ENCODE data around the gene DUSP22.

The DUSP22 gene

DNA sequence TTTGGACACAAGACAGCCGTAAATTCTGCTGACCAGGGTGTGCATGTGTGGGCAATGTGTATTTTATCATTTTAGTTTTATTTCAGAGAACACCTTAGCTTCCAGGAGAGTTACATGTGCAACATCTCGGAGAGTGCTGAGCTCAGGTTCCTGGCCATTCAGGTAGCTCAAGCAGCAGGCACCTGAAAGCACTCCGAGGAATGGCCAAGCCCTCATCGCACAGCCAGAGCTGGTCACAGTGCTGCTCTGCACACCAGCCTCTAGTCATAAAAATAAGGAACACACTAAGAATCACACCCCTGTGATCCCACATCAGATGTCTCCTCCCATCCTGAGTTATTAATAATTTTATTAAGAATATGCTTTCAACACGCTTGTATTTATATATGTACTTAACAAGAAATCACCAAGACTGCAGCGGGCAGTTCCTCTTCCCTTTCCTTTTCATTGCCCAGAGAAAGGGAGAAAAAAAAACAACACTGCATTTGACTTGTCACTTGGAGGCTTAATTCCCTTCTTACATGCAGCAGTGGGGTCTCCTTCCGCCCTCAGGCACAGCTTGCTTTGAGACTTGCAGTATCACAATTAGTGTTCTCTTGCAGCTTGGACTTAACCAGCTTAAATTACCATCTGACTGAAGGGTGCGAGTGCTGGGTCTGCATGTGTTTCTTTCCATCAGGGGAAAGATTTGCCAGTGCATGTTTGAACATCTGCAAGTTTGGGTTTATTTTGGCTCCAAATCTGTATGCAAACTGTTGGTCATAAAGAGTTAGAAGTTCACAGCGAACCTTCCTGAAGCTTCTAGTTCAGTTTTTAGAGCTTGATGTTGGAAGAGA lies 63.3 kb downstream of the DUSP22 start:
- Histone ChIP-seq H3K9me3 (ENCODE audit: control insufficient read depth in 5 of 5, low read length in 5 of 5) (no peaks in the 10 kb centered on the region), H3K36me3 (ENCODE audit: control insufficient read depth in 5 of 5, insufficient read depth in 5 of 5, low read length in 5 of 5) (peaks cover 0 to 25% (median 14%) of the 10 kb centered on the region in 5 donors), H3K4me1 (ENCODE audit: control insufficient read depth in 5 of 5, insufficient read depth in 5 of 5, low read length in 5 of 5) (peaks cover 0 to 25% (median 2%) of the 10 kb centered on the region in 5 donors), H3K9ac (ENCODE audit: low read length in 5 of 5) (no peak overlapping the region), H3K27ac (ENCODE audit: low read depth, low read length) (no peak overlapping the region), H3K27me3 (ENCODE audit: control insufficient read depth in 5 of 5, insufficient read depth in 4 of 5, low read length in 5 of 5) (no peaks in the 10 kb centered on the region), H3K4me3 (ENCODE audit: low read depth in 1 of 5, low read length in 5 of 5) (no peak overlapping the region)

DNA sequence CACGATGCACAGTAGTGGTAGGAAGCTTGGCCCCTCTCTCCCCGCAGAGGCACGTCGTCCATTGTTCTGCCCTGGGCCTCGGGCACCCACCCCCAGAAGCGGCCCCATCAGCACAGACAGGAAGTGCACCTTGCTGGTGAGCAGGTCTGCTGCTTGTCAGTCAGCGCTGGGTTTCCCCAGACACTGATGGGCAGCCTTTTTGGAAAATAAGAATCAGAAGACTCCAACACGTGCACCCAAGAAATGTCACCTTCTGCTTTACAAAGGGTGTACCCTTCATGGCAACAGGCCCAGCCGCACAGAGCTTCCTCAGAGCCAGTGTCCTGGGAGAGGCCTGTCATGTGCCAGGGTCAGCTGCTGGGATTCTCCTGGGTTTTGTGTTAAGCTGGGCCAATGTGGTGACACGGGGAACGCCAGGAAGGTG lies 64.6 kb downstream of the DUSP22 start:
- H3K4me1 ChIP-seq (ENCODE audit: control insufficient read depth in 5 of 5, insufficient read depth in 5 of 5, low read length in 5 of 5), result peaks cover 0 to 25% (median 6%) of the 10 kb centered on the region in 5 donors
- H3K27ac ChIP-seq (ENCODE audit: low read depth, low read length), result no peak overlapping the region
- no peaks in the 10 kb centered on the region for H3K27me3 ChIP-seq (ENCODE audit: control insufficient read depth in 5 of 5, insufficient read depth in 4 of 5, low read length in 5 of 5)
- no peaks in the 10 kb centered on the region for H3K9me3 ChIP-seq (ENCODE audit: control insufficient read depth in 5 of 5, low read length in 5 of 5)
- H3K36me3 ChIP-seq (ENCODE audit: control insufficient read depth in 5 of 5, insufficient read depth in 5 of 5, low read length in 5 of 5), result peaks cover 0 to 13% (median 6%) of the 10 kb centered on the region in 5 donors
- H3K9ac ChIP-seq (ENCODE audit: low read length in 5 of 5), result no peak overlapping the region
- H3K4me3 ChIP-seq (ENCODE audit: low read depth in 1 of 5, low read length in 5 of 5), result no peak overlapping the region

GRCh38 chr6:357261-357790 lies 65.0 kb downstream of the DUSP22 start:
- H3K4me1 ChIP-seq (ENCODE audit: control insufficient read depth in 5 of 5, insufficient read depth in 5 of 5, low read length in 5 of 5), result peaks cover 0 to 25% (median 7%) of the 10 kb centered on the region in 5 donors
- H3K27ac ChIP-seq (ENCODE audit: low read depth, low read length), result no peak overlapping the region
- no peaks in the 10 kb centered on the region for H3K9me3 ChIP-seq (ENCODE audit: control insufficient read depth in 5 of 5, low read length in 5 of 5)
- H3K9ac ChIP-seq (ENCODE audit: low read length in 5 of 5), result no peak overlapping the region
- peaks cover 0 to 8% (median 2%) of the 10 kb centered on the region in 5 donors for H3K36me3 ChIP-seq (ENCODE audit: control insufficient read depth in 5 of 5, insufficient read depth in 5 of 5, low read length in 5 of 5)
- no peak overlapping the region for H3K4me3 ChIP-seq (ENCODE audit: low read depth in 1 of 5, low read length in 5 of 5)
- no peaks in the 10 kb centered on the region for H3K27me3 ChIP-seq (ENCODE audit: control insufficient read depth in 5 of 5, insufficient read depth in 4 of 5, low read length in 5 of 5)

DNA sequence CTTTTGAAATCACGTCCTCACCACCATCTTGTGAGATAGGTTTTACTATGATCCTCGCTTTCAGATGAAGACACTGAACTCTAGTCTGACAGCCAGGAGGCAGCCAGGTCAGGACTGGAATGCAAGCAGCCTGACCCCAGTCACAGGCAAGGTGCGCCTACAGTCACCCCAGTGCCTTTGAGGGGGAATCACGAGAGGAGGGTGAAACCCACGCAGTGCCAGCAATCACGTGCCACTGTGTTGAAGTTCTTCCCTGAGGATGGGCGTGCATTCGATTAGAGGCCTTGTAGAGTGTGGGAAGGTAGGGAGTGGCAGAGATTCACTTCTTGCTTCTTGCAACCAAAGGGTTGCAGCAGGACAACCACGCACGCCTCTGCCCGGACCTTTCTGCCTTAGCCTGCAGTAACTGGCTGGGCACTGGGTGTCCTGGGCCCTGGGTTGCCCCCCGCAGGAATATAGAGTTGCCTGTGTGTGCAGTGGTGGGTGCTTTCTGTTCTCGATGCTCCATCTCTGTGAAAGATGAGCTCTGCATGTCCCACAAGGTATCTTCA lies 65.6 kb downstream of the DUSP22 start:
- H3K36me3 ChIP-seq (ENCODE audit: control insufficient read depth in 5 of 5, insufficient read depth in 5 of 5, low read length in 5 of 5), result peaks cover 0 to 3% (median 0%) of the 10 kb centered on the region in 5 donors
- no peak overlapping the region for H3K9ac ChIP-seq (ENCODE audit: low read length in 5 of 5)
- H3K27ac ChIP-seq (ENCODE audit: low read depth, low read length), result no peak overlapping the region
- no peak overlapping the region for H3K4me3 ChIP-seq (ENCODE audit: low read depth in 1 of 5, low read length in 5 of 5)
- H3K9me3 ChIP-seq (ENCODE audit: control insufficient read depth in 5 of 5, low read length in 5 of 5), result peaks cover 0 to 4% (median 0%) of the 10 kb centered on the region in 5 donors
- H3K4me1 ChIP-seq (ENCODE audit: control insufficient read depth in 5 of 5, insufficient read depth in 5 of 5, low read length in 5 of 5), result peaks cover 0 to 25% (median 7%) of the 10 kb centered on the region in 5 donors
- H3K27me3 ChIP-seq (ENCODE audit: control insufficient read depth in 5 of 5, insufficient read depth in 4 of 5, low read length in 5 of 5), result no peaks in the 10 kb centered on the region

- Histone ChIP-seq H3K27me3 (ENCODE audit: control insufficient read depth in 5 of 5, insufficient read depth in 4 of 5, low read length in 5 of 5) (no peaks in the 10 kb centered on the region), H3K4me3 (ENCODE audit: low read depth in 1 of 5, low read length in 5 of 5) (no peak overlapping the region), H3K9ac (ENCODE audit: low read length in 5 of 5) (no peak overlapping the region), H3K9me3 (ENCODE audit: control insufficient read depth in 5 of 5, low read length in 5 of 5) (peaks cover 0 to 4% (median 0%) of the 10 kb centered on the region in 5 donors), H3K36me3 (ENCODE audit: control insufficient read depth in 5 of 5, insufficient read depth in 5 of 5, low read length in 5 of 5) (no peaks in the 10 kb centered on the region), H3K4me1 (ENCODE audit: control insufficient read depth in 5 of 5, insufficient read depth in 5 of 5, low read length in 5 of 5) (peaks cover 0 to 25% (median 7%) of the 10 kb centered on the region in 5 donors), H3K27ac (ENCODE audit: low read depth, low read length) (no peak overlapping the region)
Observed at GRCh38 chr6:358432-358831, 66.1 kb downstream of the DUSP22 start.

DNA sequence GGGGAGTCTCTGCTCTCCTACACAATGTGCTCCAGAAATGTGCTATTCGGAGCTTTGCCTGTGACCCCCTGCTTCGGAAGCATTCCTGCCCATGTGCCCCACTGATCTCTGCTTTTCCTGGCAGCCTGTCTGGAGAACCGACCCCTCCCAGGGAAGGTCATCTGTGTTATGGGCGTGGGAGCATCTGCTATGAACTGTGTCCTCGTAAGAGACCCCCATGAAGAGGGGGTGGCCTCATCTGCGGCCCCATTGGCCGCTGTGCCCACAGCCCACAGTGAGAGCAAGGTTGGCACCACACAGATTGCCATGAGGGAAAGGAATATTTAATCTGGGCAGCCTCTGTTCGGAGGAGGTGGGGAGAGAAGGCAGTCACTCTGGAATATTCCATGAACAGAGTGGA lies 66.6 kb downstream of the DUSP22 start:
- no peak overlapping the region for H3K9ac ChIP-seq (ENCODE audit: low read length in 5 of 5)
- H3K27ac ChIP-seq (ENCODE audit: low read depth, low read length), result no peak overlapping the region
- no peaks in the 10 kb centered on the region for H3K27me3 ChIP-seq (ENCODE audit: control insufficient read depth in 5 of 5, insufficient read depth in 4 of 5, low read length in 5 of 5)

GRCh38 chr6:359261-360035 lies 67.2 kb downstream of the DUSP22 start:
- H3K36me3 ChIP-seq (ENCODE audit: control insufficient read depth in 5 of 5, insufficient read depth in 5 of 5, low read length in 5 of 5), result no peaks in the 10 kb centered on the region
- no peak overlapping the region for H3K4me3 ChIP-seq (ENCODE audit: low read depth in 1 of 5, low read length in 5 of 5)
- no peak overlapping the region for H3K27ac ChIP-seq (ENCODE audit: low read depth, low read length)
- peaks cover 0 to 25% (median 7%) of the 10 kb centered on the region in 5 donors for H3K4me1 ChIP-seq (ENCODE audit: control insufficient read depth in 5 of 5, insufficient read depth in 5 of 5, low read length in 5 of 5)
- H3K9ac ChIP-seq (ENCODE audit: low read length in 5 of 5), result no peak overlapping the region
- no peaks in the 10 kb centered on the region for H3K27me3 ChIP-seq (ENCODE audit: control insufficient read depth in 5 of 5, insufficient read depth in 4 of 5, low read length in 5 of 5)
- peaks cover 0 to 14% (median 4%) of the 10 kb centered on the region in 5 donors for H3K9me3 ChIP-seq (ENCODE audit: control insufficient read depth in 5 of 5, low read length in 5 of 5)

More for the DNA sequence above, 66.6 kb downstream of the DUSP22 start:
- H3K4me3 ChIP-seq (ENCODE audit: low read depth in 1 of 5, low read length in 5 of 5), result no peak overlapping the region
- H3K4me1 ChIP-seq (ENCODE audit: control insufficient read depth in 5 of 5, insufficient read depth in 5 of 5, low read length in 5 of 5), result peaks cover 0 to 25% (median 7%) of the 10 kb centered on the region in 5 donors
- peaks cover 0 to 8% (median 2%) of the 10 kb centered on the region in 5 donors for H3K9me3 ChIP-seq (ENCODE audit: control insufficient read depth in 5 of 5, low read length in 5 of 5)
- no peaks in the 10 kb centered on the region for H3K36me3 ChIP-seq (ENCODE audit: control insufficient read depth in 5 of 5, insufficient read depth in 5 of 5, low read length in 5 of 5)

DNA sequence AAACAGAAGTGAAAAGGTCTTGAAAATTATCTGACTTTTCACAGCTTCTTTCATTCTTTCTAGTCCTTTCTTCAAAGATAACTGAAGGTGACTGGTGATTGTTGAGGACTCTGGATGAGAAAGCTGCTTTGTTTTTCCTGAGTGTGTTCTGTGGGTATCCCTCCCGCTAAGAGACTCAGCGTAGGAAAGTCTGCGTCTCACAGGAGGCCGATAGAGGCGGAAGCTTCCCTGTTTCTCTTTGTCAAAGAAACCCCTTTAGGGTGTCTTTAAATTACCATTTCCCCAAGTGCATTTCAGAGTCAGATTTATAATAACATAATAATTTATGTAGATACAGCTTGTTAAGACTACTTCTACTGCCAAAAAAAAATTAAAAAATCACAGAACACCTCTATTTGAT lies 68.1 kb downstream of the DUSP22 start:
- peaks cover 0 to 15% (median 4%) of the 10 kb centered on the region in 5 donors for H3K9me3 ChIP-seq (ENCODE audit: control insufficient read depth in 5 of 5, low read length in 5 of 5)
- H3K4me1 ChIP-seq (ENCODE audit: control insufficient read depth in 5 of 5, insufficient read depth in 5 of 5, low read length in 5 of 5), result peaks cover 0 to 17% (median 5%) of the 10 kb centered on the region in 5 donors
- H3K27me3 ChIP-seq (ENCODE audit: control insufficient read depth in 5 of 5, insufficient read depth in 4 of 5, low read length in 5 of 5), result no peaks in the 10 kb centered on the region
- no peak overlapping the region for H3K27ac ChIP-seq (ENCODE audit: low read depth, low read length)
- no peaks in the 10 kb centered on the region for H3K36me3 ChIP-seq (ENCODE audit: control insufficient read depth in 5 of 5, insufficient read depth in 5 of 5, low read length in 5 of 5)
- H3K4me3 ChIP-seq (ENCODE audit: low read depth in 1 of 5, low read length in 5 of 5), result no peak overlapping the region
- no peak overlapping the region for H3K9ac ChIP-seq (ENCODE audit: low read length in 5 of 5)

GRCh38 chr6:360764-361373 lies 68.6 kb downstream of the DUSP22 start:
- Histone ChIP-seq H3K4me3 (ENCODE audit: low read depth in 1 of 5, low read length in 5 of 5) (no peak overlapping the region), H3K9me3 (ENCODE audit: control insufficient read depth in 5 of 5, low read length in 5 of 5) (peaks cover 0 to 15% (median 4%) of the 10 kb centered on the region in 5 donors), H3K27ac (ENCODE audit: low read depth, low read length) (no peak overlapping the region), H3K4me1 (ENCODE audit: control insufficient read depth in 5 of 5, insufficient read depth in 5 of 5, low read length in 5 of 5) (peaks cover 0 to 17% (median 5%) of the 10 kb centered on the region in 5 donors), H3K36me3 (ENCODE audit: control insufficient read depth in 5 of 5, insufficient read depth in 5 of 5, low read length in 5 of 5) (no peaks in the 10 kb centered on the region), H3K27me3 (ENCODE audit: control insufficient read depth in 5 of 5, insufficient read depth in 4 of 5, low read length in 5 of 5) (peaks cover 0 to 3% (median 0%) of the 10 kb centered on the region in 5 donors), H3K9ac (ENCODE audit: low read length in 5 of 5) (no peak overlapping the region)

Measured in subcutaneous abdominal adipose tissue (tissue), 5 donors.